GM19193 (cell line): ENCODE data around the gene ADGRG6.

ENCODE experiments used
- POLR2A ChIP-seq: IDR thresholded peaks from 4 replicates; pipeline ENCODE4 v1.6.1; 2011; ENCODE audit not compliant: insufficient read depth, insufficient read length; ENCODE audit errors: extremely low read depth

ADGRG6 gene

GRCh38 chr6:142478117-142478516 is 176.3 kb downstream of the ADGRG6 start:
- no peak for TF ChIP-seq POLR2A

- no peak for TF ChIP-seq POLR2A
Observed at GRCh38 chr6:142481466-142481865, 179.7 kb downstream of the ADGRG6 start.

GRCh38 chr6:142482249-142482648 is 180.4 kb downstream of the ADGRG6 start:
- TF ChIP-seq POLR2A, result no peak

GRCh38 chr6:142482974-142483373 is 181.2 kb downstream of the ADGRG6 start:
- TF ChIP-seq POLR2A, result no peak

- no peak for TF ChIP-seq POLR2A
Observed at GRCh38 chr6:142485256-142485655, 183.4 kb downstream of the ADGRG6 start.

- no peak for TF ChIP-seq POLR2A
Observed at GRCh38 chr6:142489722-142490610, 188.2 kb downstream of the ADGRG6 start.
